Trophoblast cell (in vitro differentiated cells and primary cell): ENCODE data around the gene SEH1L.
A peak's percentile ranks its signal among the peaks of the same experiment; 100 is the strongest.

ENCODE experiments used
- DNase-seq, 2 donors: peaks; one replicate each; pipeline ENCODE4 v3.0.0-alpha.2; 2016
- H2AFZ ChIP-seq: 2 replicates; pipeline ENCODE4 v1.6.1; 2013; ENCODE audit warnings: low read length, moderate library complexity, mild to moderate bottlenecking; ENCODE audit not compliant: insufficient read depth, poor library complexity
- H2AK5ac ChIP-seq: 2 replicates; pipeline ENCODE4 v1.6.1; 2013; ENCODE audit warnings: mild to moderate bottlenecking, low read length
- H2BK120ac ChIP-seq: 2 replicates; pipeline ENCODE4 v1.6.1; 2013; ENCODE audit warnings: low read length, mild to moderate bottlenecking, moderate library complexity; ENCODE audit not compliant: insufficient read depth, poor library complexity
- H2BK12ac ChIP-seq: 2 replicates; pipeline ENCODE4 v1.6.1; 2013; ENCODE audit warnings: mild to moderate bottlenecking, low read length, moderate library complexity
- H2BK5ac ChIP-seq: 2 replicates; pipeline ENCODE4 v1.6.1; 2013; ENCODE audit warnings: low read length, low read depth, moderate library complexity, mild to moderate bottlenecking; ENCODE audit not compliant: poor library complexity
- H3K14ac ChIP-seq: 2 replicates; pipeline ENCODE4 v1.6.1; 2013; ENCODE audit warnings: mild to moderate bottlenecking, low read length
- H3K18ac ChIP-seq: 2 replicates; pipeline ENCODE4 v1.6.1; 2013; ENCODE audit warnings: mild to moderate bottlenecking, low read length
- H3K23ac ChIP-seq: 2 replicates; pipeline ENCODE4 v1.6.1; 2013; ENCODE audit warnings: low read length
- H3K27ac ChIP-seq: 2 replicates; pipeline ENCODE4 v1.5.1; 2013; ENCODE audit warnings: low read depth, mild to moderate bottlenecking, inconsistent platforms, low read length, moderate library complexity
- H3K27me3 ChIP-seq: 2 replicates; pipeline ENCODE4 v1.6.1; 2013; ENCODE audit warnings: inconsistent platforms, mild to moderate bottlenecking, low read length, moderate library complexity; ENCODE audit not compliant: insufficient read depth
- H3K36me3 ChIP-seq, 2 experiments: 1 replicate in 1 of 2; 2 replicates in 1 of 2; pipeline ENCODE4 v1.6.1; 2013; ENCODE audit warnings: low read length in 2 of 2, mild to moderate bottlenecking in 2 of 2, moderate library complexity in 1 of 2; ENCODE audit not compliant: insufficient read depth in 2 of 2, control insufficient read depth in 1 of 2
- H3K4ac ChIP-seq: 2 replicates; pipeline ENCODE4 v1.6.1; 2013; ENCODE audit warnings: low read depth, mild to moderate bottlenecking, low read length, moderate library complexity
- H3K4me1 ChIP-seq, 2 experiments: 1 replicate in 1 of 2; 2 replicates in 1 of 2; pipeline ENCODE4 v1.6.1; 2013; ENCODE audit warnings: low read length in 2 of 2, mild to moderate bottlenecking in 2 of 2, moderate library complexity in 1 of 2; ENCODE audit not compliant: insufficient read depth in 2 of 2, control insufficient read depth in 1 of 2
- H3K4me2 ChIP-seq: 2 replicates; pipeline ENCODE4 v1.6.1; 2013; ENCODE audit warnings: inconsistent platforms, mild to moderate bottlenecking, low read length, moderate library complexity
- H3K4me3 ChIP-seq: 2 replicates; pipeline ENCODE4 v1.5.1; 2013; ENCODE audit warnings: mild to moderate bottlenecking, low read depth, low read length, inconsistent platforms
- H3K79me1 ChIP-seq: one replicate; pipeline ENCODE4 v1.6.1; 2013; ENCODE audit warnings: low read length
- H3K79me2 ChIP-seq: 2 replicates; pipeline ENCODE4 v1.6.1; 2013; ENCODE audit warnings: low read length, mild to moderate bottlenecking; ENCODE audit not compliant: control insufficient read depth, insufficient read depth, poor library complexity
- H3K9ac ChIP-seq: 2 replicates; pipeline ENCODE4 v1.6.1; 2013; ENCODE audit warnings: mild to moderate bottlenecking, low read length
- H3K9me3 ChIP-seq: 2 replicates; pipeline ENCODE4 v1.6.1; 2013; ENCODE audit warnings: low read depth, mild to moderate bottlenecking, control low read depth, inconsistent platforms, low read length; ENCODE audit not compliant: insufficient read depth
- H4K12ac ChIP-seq: 2 replicates; pipeline ENCODE4 v1.6.1; 2013; ENCODE audit warnings: low read depth, mild to moderate bottlenecking, low read length, moderate library complexity
- H4K8ac ChIP-seq: 2 replicates; pipeline ENCODE4 v1.6.1; 2013; ENCODE audit warnings: low read depth, mild to moderate bottlenecking, low read length, moderate library complexity
- H4K91ac ChIP-seq: one replicate; pipeline ENCODE4 v1.6.1; 2013; ENCODE audit warnings: low read depth, mild to moderate bottlenecking, low read length, moderate library complexity
- WGBS: extraction: QIAGEN DNeasy Blood & Tissue Kit; methylation state at CpG from one replicate; pipeline ENCODE4 v1.1.7; 2013; ENCODE audit warnings: missing lambda C conversion rate; ENCODE audit not compliant: insufficient read length, insufficient coverage; ENCODE audit errors: extremely low coverage; 5-methylcytosine and 5-hydroxymethylcytosine counted together

SEH1L gene

GRCh38 chr18:13022644-13023043 lies 74.8 kb downstream of the SEH1L start:
- no peak overlapping the region for H3K27ac ChIP-seq
- H3K14ac ChIP-seq = no peak overlapping the region
- H3K18ac ChIP-seq = no peak overlapping the region
- no peaks in the 10 kb centered on the region for H3K9me3 ChIP-seq
- no peaks in the 10 kb centered on the region for H3K4me1 ChIP-seq
- no peak overlapping the region for H2AFZ ChIP-seq
- no peak overlapping the region for H3K4ac ChIP-seq
- no peak overlapping the region for H2BK120ac ChIP-seq
- H2AK5ac ChIP-seq = no peak overlapping the region
- no peaks in the 10 kb centered on the region for H3K27me3 ChIP-seq
- H4K8ac ChIP-seq = no peak overlapping the region
- H3K23ac ChIP-seq = no peak overlapping the region
- DNase-seq = no peak
- H3K4me3 ChIP-seq = no peak overlapping the region
- no peaks in the 10 kb centered on the region for H3K79me2 ChIP-seq
- H2BK5ac ChIP-seq = no peak overlapping the region
- no peak overlapping the region for H3K4me2 ChIP-seq
- peaks cover 0 to 5% of the 10 kb centered on the region in 2 experiments for H3K36me3 ChIP-seq
- no peaks in the 10 kb centered on the region for H3K79me1 ChIP-seq
- H4K12ac ChIP-seq = no peak overlapping the region
- H4K91ac ChIP-seq = no peak overlapping the region
- H3K9ac ChIP-seq = no peak overlapping the region
- H2BK12ac ChIP-seq = no peak overlapping the region

- H4K91ac ChIP-seq = no peak overlapping the region
- WGBS = no CpG with 5 or more reads among the region's 2 CpGs
Observed at GRCh38 chr18:13025233-13025632, 77.4 kb downstream of the SEH1L start.

GRCh38 chr18:13026583-13027270 lies 78.9 kb downstream of the SEH1L start:
- Histone ChIP-seq H3K79me1 (no peaks in the 10 kb centered on the region), H3K9me3 (no peaks in the 10 kb centered on the region), H4K8ac (no peak overlapping the region), H3K4me1 (no peaks in the 10 kb centered on the region), H3K36me3 (peaks cover 6% of the 10 kb centered on the region in 2 experiments), H4K12ac (no peak overlapping the region), H3K4me2 (no peak overlapping the region), H3K9ac (no peak overlapping the region), H2BK12ac (no peak overlapping the region), H3K79me2 (no peaks in the 10 kb centered on the region), H3K4ac (no peak overlapping the region), H4K91ac (no peak overlapping the region), H3K18ac (no peak overlapping the region), H2BK120ac (no peak overlapping the region), H2AFZ (no peak overlapping the region), H2AK5ac (no peak overlapping the region), H3K23ac (no peak overlapping the region), H3K14ac (no peak overlapping the region), H3K27me3 (no peaks in the 10 kb centered on the region), H3K4me3 (no peak overlapping the region), H2BK5ac (no peak overlapping the region), H3K27ac (peak overlapping the region; percentile 15)
- no CpG with 5 or more reads among the region's 3 CpGs for WGBS
- peak in 1 of 2 donors; percentile 31 for DNase-seq

More at GRCh38 chr18:13025233-13025632, 77.4 kb downstream of the SEH1L start:
- H3K9me3 ChIP-seq = no peaks in the 10 kb centered on the region
- no peak overlapping the region for H3K18ac ChIP-seq
- H3K36me3 ChIP-seq = peaks cover 3 to 5% of the 10 kb centered on the region in 2 experiments
- no peak overlapping the region for H4K8ac ChIP-seq
- no peak overlapping the region for H3K9ac ChIP-seq
- no peak overlapping the region for H3K14ac ChIP-seq
- no peak overlapping the region for H2BK120ac ChIP-seq
- no peak overlapping the region for H3K27ac ChIP-seq
- H3K4me3 ChIP-seq = no peak overlapping the region
- no peak overlapping the region for H2BK5ac ChIP-seq
- H2AK5ac ChIP-seq = no peak overlapping the region
- no peaks in the 10 kb centered on the region for H3K4me1 ChIP-seq
- DNase-seq = no peak
- H2BK12ac ChIP-seq = no peak overlapping the region
- no peak overlapping the region for H3K4me2 ChIP-seq
- H3K79me2 ChIP-seq = no peaks in the 10 kb centered on the region
- H2AFZ ChIP-seq = no peak overlapping the region
- no peak overlapping the region for H4K12ac ChIP-seq
- no peaks in the 10 kb centered on the region for H3K27me3 ChIP-seq
- no peak overlapping the region for H3K4ac ChIP-seq
- no peaks in the 10 kb centered on the region for H3K79me1 ChIP-seq
- no peak overlapping the region for H3K23ac ChIP-seq

GRCh38 chr18:13028869-13029268 lies 81.1 kb downstream of the SEH1L start:
- Histone ChIP-seq H4K91ac (no peak overlapping the region), H2AFZ (no peak overlapping the region), H2BK12ac (no peak overlapping the region), H3K9ac (no peak overlapping the region), H3K4me1 (peaks cover 0 to 2% of the 10 kb centered on the region in 2 experiments), H3K9me3 (peaks cover 3% of the 10 kb centered on the region), H3K27ac (no peak overlapping the region), H3K18ac (no peak overlapping the region), H3K4me2 (no peak overlapping the region), H2BK120ac (no peak overlapping the region), H2AK5ac (no peak overlapping the region), H3K27me3 (no peaks in the 10 kb centered on the region), H4K12ac (no peak overlapping the region), H3K4me3 (no peak overlapping the region), H2BK5ac (no peak overlapping the region), H3K36me3 (peaks cover 9 to 13% of the 10 kb centered on the region in 2 experiments), H3K79me1 (no peaks in the 10 kb centered on the region), H4K8ac (no peak overlapping the region), H3K14ac (no peak overlapping the region), H3K79me2 (no peaks in the 10 kb centered on the region), H3K23ac (no peak overlapping the region), H3K4ac (no peak overlapping the region)
- DNase-seq = no peak
- no CpG with 5 or more reads among the region's 2 CpGs for WGBS
